PC-3 (cell line): Measurements from ENCODE around the gene CDH4.

Experiments used
- CTCF ChIP-seq: fragments of 300-600 bp; sonication (generic); conservative IDR thresholded peaks from 2 replicates; pipeline ENCODE4 v1.5.1; 2017; ENCODE audit warnings: antibody characterized with exemption, low read depth, mild to moderate bottlenecking, low read length
- EZH2 ChIP-seq: fragments of 300-600 bp; sonication (generic); IDR thresholded peaks from one replicate; pipeline ENCODE4 v1.6.1; 2017; ENCODE audit warnings: antibody characterized with exemption, mild to moderate bottlenecking, low read length; ENCODE audit not compliant: unreplicated experiment

GRCh38 chr20:61830991-61831390 is 578.9 kb downstream of the CDH4 start:
- TF ChIP-seq CTCF = no peak
- no peak for TF ChIP-seq EZH2
